SK-N-SH (cell line): Measurements from ENCODE around the gene MED15. TPM values are rescaled to one million over a fixed set of nuclear protein-coding genes. Genes with fewer than 3 reads are reported as not detected.

Experiments
- CTCF ChIA-PET: fragments of 300-600, 350-600 bp; formaldehyde crosslinking; extraction: SDS; loops from one replicate; lab custom pipeline; 2021; lab: Yijun Ruan, JAX
- POLR2A ChIA-PET: fragments of 350-600 bp; sonication (Branson Sonifier 250); formaldehyde crosslinking; extraction: SDS; loops from one replicate; lab custom pipeline; 2020; ENCODE audit warnings: antibody characterized with exemption, inconsistent platforms; lab: Yijun Ruan, JAX
- DNase-seq: peaks from one replicate; pipeline ENCODE4 v3.0.0; 2012
- H2AFZ ChIP-seq: fragments of 200-600 bp; sonication (generic); 2 replicates; pipeline ENCODE4 v1.8.1; 2016; ENCODE audit warnings: antibody characterized with exemption, mild to moderate bottlenecking, low read depth
- H3F3A ChIP-seq: fragments of 200-600 bp; sonication (generic); replicated peaks from 2 replicates; pipeline ENCODE3; 2016; ENCODE audit warnings: antibody characterized with exemption, mild to moderate bottlenecking; ENCODE audit not compliant: insufficient read depth
- H3K27ac ChIP-seq, 2 experiments: fragments of 200-500 bp in 1 of 2; fragments of 200-600 bp in 1 of 2; sonication (Bioruptor generic) in 1 of 2; sonication (generic), shearing (Covaris generic) in 1 of 2; 2 replicates each; pipeline versions ENCODE4 v1.5.1 to v1.6.1; 2014 to 2016; ENCODE audit warnings: low read depth in 2 of 2, inconsistent platforms in 1 of 2, low read length in 1 of 2, mild to moderate bottlenecking in 1 of 2, mixed read lengths in 1 of 2
- H3K27me3 ChIP-seq: fragments of 200-600 bp; sonication (generic), shearing (Covaris generic); 2 replicates; pipeline ENCODE4 v1.6.1; 2016; ENCODE audit warnings: mixed run types; ENCODE audit not compliant: insufficient read depth
- H3K36me3 ChIP-seq, 2 experiments: fragments of 200-500 bp in 1 of 2; fragments of 200-600 bp in 1 of 2; sonication (Bioruptor generic) in 1 of 2; sonication (generic) in 1 of 2; replicated peaks in 1 of 2; 2 replicates each; pipeline versions ENCODE3 to v1.5.1; 2014 to 2016; ENCODE audit warnings: low read length in 1 of 2, mild to moderate bottlenecking in 1 of 2; ENCODE audit not compliant: insufficient read depth in 2 of 2, control insufficient read depth in 1 of 2
- H3K4me1 ChIP-seq, 2 experiments: fragments of 200-500 bp in 1 of 2; fragments of 200-600 bp in 1 of 2; sonication (Bioruptor generic) in 1 of 2; sonication (generic), shearing (Covaris generic) in 1 of 2; 2 replicates each; pipeline versions ENCODE4 v1.5.1 to v1.6.1; 2014 to 2016; ENCODE audit warnings: low read depth in 1 of 2, low read length in 1 of 2, mixed run types in 1 of 2; ENCODE audit not compliant: insufficient read depth in 2 of 2, control insufficient read depth in 1 of 2
- H3K4me2 ChIP-seq: fragments of 200-600 bp; sonication (generic), shearing (Covaris generic); 2 replicates; pipeline ENCODE4 v1.6.1; 2017; ENCODE audit warnings: mixed run types
- H3K4me3 ChIP-seq, 2 experiments: fragments of 200-500 bp in 1 of 2; fragments of 200-600 bp in 1 of 2; sonication (Bioruptor generic) in 1 of 2; sonication (generic), shearing (Covaris generic) in 1 of 2; 2 replicates each; pipeline versions ENCODE4 v1.5.1 to v1.8.1; 2014 to 2016; ENCODE audit warnings: low read depth in 2 of 2, inconsistent platforms in 1 of 2, low read length in 1 of 2, mild to moderate bottlenecking in 1 of 2, mixed read lengths in 1 of 2, moderate library complexity in 1 of 2
- H3K79me2 ChIP-seq: fragments of 200-600 bp; sonication (generic); 2 replicates; pipeline ENCODE4 v1.8.1; 2017; ENCODE audit warnings: mild to moderate bottlenecking; ENCODE audit not compliant: insufficient read depth
- H3K9ac ChIP-seq: fragments of 200-600 bp; sonication (generic); 2 replicates; pipeline ENCODE4 v1.6.1; 2017; ENCODE audit warnings: mixed run types
- H3K9me2 ChIP-seq: fragments of 200-600 bp; sonication (generic); 2 replicates; pipeline ENCODE4 v1.6.1; 2017; ENCODE audit warnings: mixed run types
- H3K9me3 ChIP-seq: fragments of 200-600 bp; sonication (generic); 2 replicates; pipeline ENCODE4 v1.6.1; 2017; ENCODE audit warnings: mixed run types, mild to moderate bottlenecking, moderate library complexity
- H4K20me1 ChIP-seq: fragments of 200-600 bp; sonication (generic); 2 replicates; pipeline ENCODE4 v1.6.1; 2017; ENCODE audit warnings: mild to moderate bottlenecking, mixed run types; ENCODE audit not compliant: insufficient read depth
- CTCF ChIP-seq: fragments of 200-600 bp; sonication (generic); IDR thresholded peaks from 2 replicates; pipeline ENCODE4 v1.6.1; 2017; ENCODE audit warnings: antibody characterized with exemption, mild to moderate bottlenecking, moderate library complexity
- ELF1 ChIP-seq: IDR thresholded peaks from 2 replicates; pipeline ENCODE4 v1.4.0; 2012
- GATA2 ChIP-seq: sonication (generic); formaldehyde crosslinking; IDR thresholded peaks from 2 replicates; pipeline ENCODE4 v1.5.0; 2020; ENCODE audit warnings: mild to moderate bottlenecking, missing genetic modification reagents
- JUND ChIP-seq: IDR thresholded peaks from 2 replicates; pipeline ENCODE4 v1.4.0; 2012
- MAX ChIP-seq: IDR thresholded peaks from 2 replicates; pipeline ENCODE4 v1.4.0; 2012; ENCODE audit warnings: low read depth
- POLR2AphosphoS5 ChIP-seq: IDR thresholded peaks from 2 replicates; pipeline ENCODE4 v1.6.1; 2012; ENCODE audit warnings: low read depth, low read length
- RAD21 ChIP-seq: IDR thresholded peaks from 2 replicates; pipeline ENCODE4 v1.6.1; 2012; ENCODE audit warnings: mild to moderate bottlenecking, low read length
- RCOR1 ChIP-seq: fragments of 150-350 bp; IDR thresholded peaks from 2 replicates; pipeline ENCODE4 v1.6.1; 2017; ENCODE audit warnings: antibody characterized with exemption, low read length
- TCF12 ChIP-seq: IDR thresholded peaks from 2 replicates; pipeline ENCODE4 v1.4.0; 2012
- WGBS: methylation state at CpG from one replicate; pipeline ENCODE4 v1.1.6; 2017; ENCODE audit warnings: low lambda C conversion rate; 5-methylcytosine and 5-hydroxymethylcytosine counted together
- polyA plus RNA-seq, 3 experiments: library from polyadenylated mRNA; depleted of rRNA; stranded (reverse); fragments of >200 nt; gene quantifications; 2 replicates each; pipeline ENCODE4 v1.2.3, GENCODE V29; 2012

The MED15 gene
- polyA plus RNA-seq, 1 of the 3 experiments (the other 2 are of a cell fraction) = 45.1 TPM

DNA sequence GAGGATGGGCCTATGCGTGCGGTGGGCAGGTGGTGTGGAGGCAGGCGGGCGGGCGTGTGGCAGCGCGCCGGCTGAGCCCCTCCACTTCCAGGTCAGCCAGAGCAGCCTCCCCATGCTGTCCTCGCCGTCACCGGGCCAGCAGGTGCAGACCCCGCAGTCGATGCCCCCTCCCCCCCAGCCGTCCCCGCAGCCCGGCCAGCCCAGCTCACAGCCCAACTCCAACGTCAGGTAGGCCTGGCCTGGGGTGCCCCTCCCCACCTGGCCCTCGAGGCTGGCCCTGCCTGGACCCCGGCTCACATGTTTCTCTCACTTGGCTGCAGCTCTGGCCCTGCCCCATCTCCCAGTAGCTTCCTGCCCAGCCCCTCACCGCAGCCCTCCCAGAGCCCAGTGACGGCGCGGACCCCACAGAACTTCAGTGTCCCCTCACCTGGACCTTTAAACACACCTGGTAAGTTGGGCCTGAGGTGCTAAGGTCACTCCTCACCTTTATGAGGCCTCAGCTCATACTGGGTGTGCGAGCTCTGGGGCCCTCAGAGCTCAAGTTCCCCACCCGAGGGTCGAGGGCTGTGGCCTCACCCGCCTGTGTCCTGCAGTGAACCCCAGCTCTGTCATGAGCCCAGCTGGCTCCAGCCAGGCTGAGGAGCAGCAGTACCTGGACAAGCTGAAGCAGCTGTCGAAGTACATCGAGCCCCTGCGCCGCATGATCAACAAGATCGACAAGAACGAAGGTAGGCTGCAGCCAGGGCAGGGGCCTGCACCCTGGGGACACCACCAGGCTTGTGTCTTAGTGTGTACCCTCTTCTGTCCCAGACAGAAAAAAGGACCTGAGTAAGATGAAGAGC, 75.3 kb downstream of the MED15 start:
- Histone ChIP-seq H3K79me2 (peaks cover 19% of the 10 kb centered on the region; the same call in 1 of the 2 replicates), H4K20me1 (peaks cover 43% of the 10 kb centered on the region), H3K27ac (no peak overlapping the region; a peak in 1 of 4 replicates), H3F3A (peaks cover 7% of the 10 kb centered on the region), H3K4me3 (no peak overlapping the region), H3K27me3 (no peaks in the 10 kb centered on the region), H3K4me1 (peaks cover 0 to 72% of the 10 kb centered on the region in 2 experiments; a peak in 1 of 4 replicates), H3K4me2 (no peak overlapping the region), H3K9me3 (no peaks in the 10 kb centered on the region), H2AFZ (no peak overlapping the region), H3K36me3 (peaks cover 15 to 87% of the 10 kb centered on the region in 2 experiments), H3K9ac (no peak overlapping the region), H3K9me2 (no peaks in the 10 kb centered on the region)
- 97% methylated on average over 20 of the region's 33 CpGs for WGBS
- ChIA-PET POLR2A (interaction anchor here (0.6 kb wide), 1 partner anchor 781 kb away, joined by 5 read pairs; no protein-coding TSS in a partner anchor), CTCF (interaction anchor here (0.8 to 16.6 kb wide), 4 partner anchors 8 to 75 kb away, joined by 3 to 180 read pairs (median 3); partner anchors contain the start of gene MED15)
- DNase-seq = no peak
- no peak for TF ChIP-seq ELF1

DNA sequence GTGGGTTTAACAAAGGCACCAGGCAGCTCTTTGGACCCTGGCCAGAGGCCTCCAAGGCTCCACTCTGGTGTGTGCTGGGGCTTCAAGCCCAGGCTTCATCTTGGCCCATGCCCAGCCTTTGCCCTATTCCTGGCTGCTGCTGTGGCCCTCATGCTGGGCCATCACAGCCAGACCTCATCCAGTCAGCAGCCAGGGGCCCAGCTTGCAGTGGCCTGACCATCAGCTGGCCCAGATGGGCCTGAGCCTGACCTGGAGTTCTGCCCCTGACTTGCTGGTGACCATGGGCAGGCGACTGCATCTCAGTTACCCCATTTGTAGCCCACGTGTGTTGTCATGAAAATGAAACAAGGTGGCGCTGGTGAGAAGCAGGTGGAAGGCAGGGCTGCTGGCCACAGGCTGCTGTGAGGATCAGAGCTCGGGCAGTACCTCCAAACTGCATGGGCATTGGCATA, 76.1 kb downstream of the MED15 start:
- WGBS = 100% methylated on average over 2 of the region's 4 CpGs

More for the DNA sequence above, 76.1 kb downstream of the MED15 start:
- peaks cover 39% of the 10 kb centered on the region for H4K20me1 ChIP-seq
- H3K9me2 ChIP-seq = no peaks in the 10 kb centered on the region
- H3K79me2 ChIP-seq = peaks cover 16% of the 10 kb centered on the region; the same call in 1 of the 2 replicates
- H3K4me3 ChIP-seq = no peak overlapping the region
- H3K4me2 ChIP-seq = no peak overlapping the region
- H3K27me3 ChIP-seq = no peaks in the 10 kb centered on the region
- DNase-seq = no peak
- H3K36me3 ChIP-seq = peaks cover 11 to 85% of the 10 kb centered on the region in 2 experiments
- ChIA-PET CTCF (interaction anchor here (0.8 to 16.6 kb wide), 4 partner anchors 8 to 76 kb away, joined by 3 to 180 read pairs (median 3); partner anchors contain the start of gene MED15), POLR2A (no interaction called here)
- H3K9me3 ChIP-seq = no peaks in the 10 kb centered on the region
- peaks cover 7% of the 10 kb centered on the region for H3F3A ChIP-seq
- peaks cover 0 to 68% of the 10 kb centered on the region in 2 experiments; a peak in 1 of 4 replicates for H3K4me1 ChIP-seq
- H2AFZ ChIP-seq = no peak overlapping the region
- peak overlapping the region in 1 of 2 experiments; percentile 93; a peak in 1 of 4 replicates for H3K27ac ChIP-seq
- no peak overlapping the region for H3K9ac ChIP-seq
- TF ChIP-seq ELF1 (no peak), POLR2AphosphoS5 (no peak), JUND (no peak), RAD21 (peak; percentile 26; the same call in 1 of the 2 replicates), MAX (no peak), TCF12 (no peak), GATA2 (CRISPR knock-in tag) (no peak), RCOR1 (no peak), CTCF (peak; percentile 33; the same call in 1 of the 2 replicates)
